Left lung (tissue), 10 donors: Measurements from ENCODE around the gene CD74. TPM values are rescaled to one million over a fixed set of nuclear protein-coding genes. Genes with fewer than 3 reads are reported as not detected.

Experiments
- ATAC-seq: fragments of 200-7000 bp; cut with Tn5 transposase; one replicate; pipeline ENCODE4 v1.9.1; 2020; ENCODE audit warnings: moderate library complexity
- DNase-seq, 4 donors: peaks; one replicate each; pipeline ENCODE4 v3.0.0-alpha.2; 2013 to 2020
- H3K27ac ChIP-seq, 2 donors: fragments of 200-600 bp; sonication (generic) in 1 of 2; one replicate each; pipeline versions ENCODE4 v1.5.0 to v1.8.0; 2020 to 2021
- H3K27me3 ChIP-seq, 2 donors: fragments of 200-600 bp; sonication (generic) in 1 of 2; one replicate each; pipeline versions ENCODE4 v1.5.0 to v1.8.0; 2020 to 2021
- H3K36me3 ChIP-seq, 2 donors: fragments of 200-600 bp; sonication (generic) in 1 of 2; one replicate each; pipeline versions ENCODE4 v1.5.0 to v1.8.0; 2020 to 2021
- H3K4me1 ChIP-seq, 2 donors: fragments of 200-600 bp; one replicate each; pipeline ENCODE4 v1.8.0; 2021
- H3K4me3 ChIP-seq, 2 donors: fragments of 200-600 bp; sonication (generic) in 1 of 2; one replicate each; pipeline versions ENCODE4 v1.5.0 to v1.8.0; 2020 to 2021; ENCODE audit warnings: mild to moderate bottlenecking in 1 of 2
- H3K9me3 ChIP-seq, 2 donors: fragments of 200-600 bp; sonication (generic) in 1 of 2; one replicate each; pipeline versions ENCODE4 v1.5.0 to v1.8.0; 2020 to 2021
- intact Hi-C, 2 donors: fragments of 100-400 bp; cut with DNase I; formaldehyde crosslinking; loops; one replicate each; pipeline versions ENCODE4 v1.11.2 to v1.14.2; 2022
- polyA plus RNA-seq, 6 donors: library from polyadenylated mRNA; unstranded; fragments of 120-200 nt; gene quantifications; one replicate each; pipeline ENCODE4 v1.2.1, GENCODE V29; 2013; ENCODE audit not compliant: insufficient read length in 6 of 6
- total RNA-seq, 2 donors: library from RNA; stranded (reverse); fragmentation: NEBNext Ultra II Directional; extraction: Animal tissue kit (Norgen Biotek cat#: 25700); gene quantifications; one replicate each; pipeline ENCODE4 v1.2.1, GENCODE V29; 2021
- TF ChIP-seq, protein P1 (sequence below), 2 donors: fragments of 200-600 bp; sonication (generic) in 1 of 2; IDR thresholded peaks; one replicate each; pipeline versions ENCODE4 v1.5.0 to v1.8.0; 2021; ENCODE audit warnings: antibody characterized with exemption in 2 of 2
- donor health status: DM: no; HTN: yes; CAD: no.
- donor health status: DM: no; HTN: no; CAD: no.

Gene CD74
- total and polyA plus RNA-seq, 8 donors, result 143 to 2,212 (median 189) TPM

DNA sequence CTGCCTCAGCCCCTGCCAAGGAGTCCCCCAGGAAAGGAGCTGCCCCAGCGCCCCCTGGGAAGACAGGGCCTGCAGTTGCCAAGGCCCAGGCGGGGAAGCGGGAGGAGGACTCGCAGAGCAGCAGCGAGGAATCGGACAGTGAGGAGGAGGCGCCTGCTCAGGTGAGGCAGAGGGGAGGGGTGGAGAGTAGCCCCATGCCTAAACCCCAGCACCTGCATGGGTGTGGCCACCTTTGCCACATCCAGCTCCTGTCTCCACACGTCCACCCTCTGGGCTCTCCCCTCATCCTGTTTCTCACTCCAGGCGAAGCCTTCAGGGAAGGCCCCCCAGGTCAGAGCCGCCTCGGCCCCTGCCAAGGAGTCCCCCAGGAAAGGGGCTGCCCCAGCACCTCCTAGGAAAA, 38.1 kb downstream of the CD74 start:
- Histone ChIP-seq H3K9me3 (no peaks in the 10 kb centered on the region), H3K27ac (no peak overlapping the region), H3K27me3 (no peaks in the 10 kb centered on the region), H3K4me3 (no peak overlapping the region), H3K36me3 (peaks cover 0 to 100% of the 10 kb centered on the region in 2 donors), H3K4me1 (no peaks in the 10 kb centered on the region)
- intact Hi-C loops, result no loop called here
- ATAC-seq (no peak), DNase-seq (no peak)
- TF ChIP-seq, protein P1, sequence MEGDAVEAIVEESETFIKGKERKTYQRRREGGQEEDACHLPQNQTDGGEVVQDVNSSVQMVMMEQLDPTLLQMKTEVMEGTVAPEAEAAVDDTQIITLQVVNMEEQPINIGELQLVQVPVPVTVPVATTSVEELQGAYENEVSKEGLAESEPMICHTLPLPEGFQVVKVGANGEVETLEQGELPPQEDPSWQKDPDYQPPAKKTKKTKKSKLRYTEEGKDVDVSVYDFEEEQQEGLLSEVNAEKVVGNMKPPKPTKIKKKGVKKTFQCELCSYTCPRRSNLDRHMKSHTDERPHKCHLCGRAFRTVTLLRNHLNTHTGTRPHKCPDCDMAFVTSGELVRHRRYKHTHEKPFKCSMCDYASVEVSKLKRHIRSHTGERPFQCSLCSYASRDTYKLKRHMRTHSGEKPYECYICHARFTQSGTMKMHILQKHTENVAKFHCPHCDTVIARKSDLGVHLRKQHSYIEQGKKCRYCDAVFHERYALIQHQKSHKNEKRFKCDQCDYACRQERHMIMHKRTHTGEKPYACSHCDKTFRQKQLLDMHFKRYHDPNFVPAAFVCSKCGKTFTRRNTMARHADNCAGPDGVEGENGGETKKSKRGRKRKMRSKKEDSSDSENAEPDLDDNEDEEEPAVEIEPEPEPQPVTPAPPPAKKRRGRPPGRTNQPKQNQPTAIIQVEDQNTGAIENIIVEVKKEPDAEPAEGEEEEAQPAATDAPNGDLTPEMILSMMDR (IDR thresholded peaks at IDR 0.05), result no peak

DNA sequence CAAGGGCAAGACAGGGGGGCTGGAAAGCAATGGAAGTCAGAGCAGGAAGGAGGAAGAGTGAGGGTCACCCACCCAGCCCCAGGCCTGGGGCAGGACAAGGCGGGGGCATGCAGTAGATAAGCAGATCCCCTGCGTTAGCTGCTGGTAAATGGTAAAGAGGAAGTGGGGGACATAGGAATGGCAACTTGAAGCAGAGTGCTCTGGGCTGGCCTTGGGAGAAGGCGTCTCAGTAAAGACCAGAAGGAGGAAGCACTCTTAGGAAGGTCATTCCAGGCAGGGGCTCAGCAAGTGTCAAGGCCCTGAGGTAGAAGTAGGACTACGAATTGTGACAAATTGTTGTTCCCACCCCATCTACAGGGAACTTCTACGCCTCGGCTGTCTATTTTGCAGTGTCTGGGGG, 40.1 kb downstream of the CD74 start:
- TF ChIP-seq, protein P1 (IDR thresholded peaks at IDR 0.05), result no peak
- DNase-seq (no peak), ATAC-seq (peak; percentile 40)
- Histone ChIP-seq H3K4me3 (no peak overlapping the region), H3K27me3 (no peaks in the 10 kb centered on the region), H3K4me1 (no peaks in the 10 kb centered on the region), H3K9me3 (no peaks in the 10 kb centered on the region), H3K36me3 (peaks cover 0 to 100% of the 10 kb centered on the region in 2 donors), H3K27ac (no peak overlapping the region)
- intact Hi-C loops, result no loop called here

DNA sequence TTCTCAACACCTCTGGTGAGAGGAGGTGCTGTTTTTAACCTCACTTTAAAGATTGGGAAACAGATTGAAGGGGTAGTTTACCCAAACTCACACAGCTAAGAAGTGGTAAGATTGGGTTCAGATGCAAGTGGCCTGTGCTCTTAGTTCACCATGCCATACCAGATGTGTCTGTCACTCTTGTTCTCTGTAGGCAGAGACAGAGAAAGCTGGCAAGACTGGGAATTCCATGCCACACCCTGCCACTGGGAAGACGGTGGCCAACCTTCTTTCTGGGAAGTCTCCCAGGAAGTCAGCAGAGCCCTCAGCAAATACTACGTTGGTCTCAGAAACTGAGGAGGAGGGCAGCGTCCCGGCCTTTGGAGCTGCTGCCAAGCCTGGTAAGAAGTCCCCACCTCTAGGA, 44.2 kb downstream of the CD74 start:
- Histone ChIP-seq H3K9me3 (no peaks in the 10 kb centered on the region), H3K27me3 (no peaks in the 10 kb centered on the region), H3K27ac (no peak overlapping the region), H3K4me1 (no peaks in the 10 kb centered on the region), H3K36me3 (peaks cover 0 to 96% of the 10 kb centered on the region in 2 donors), H3K4me3 (no peak overlapping the region)
- TF ChIP-seq, protein P1 (IDR thresholded peaks at IDR 0.05), result no peak
- no peak for ATAC-seq
- DNase-seq, result no peak
- intact Hi-C loops, result no loop called here

DNA sequence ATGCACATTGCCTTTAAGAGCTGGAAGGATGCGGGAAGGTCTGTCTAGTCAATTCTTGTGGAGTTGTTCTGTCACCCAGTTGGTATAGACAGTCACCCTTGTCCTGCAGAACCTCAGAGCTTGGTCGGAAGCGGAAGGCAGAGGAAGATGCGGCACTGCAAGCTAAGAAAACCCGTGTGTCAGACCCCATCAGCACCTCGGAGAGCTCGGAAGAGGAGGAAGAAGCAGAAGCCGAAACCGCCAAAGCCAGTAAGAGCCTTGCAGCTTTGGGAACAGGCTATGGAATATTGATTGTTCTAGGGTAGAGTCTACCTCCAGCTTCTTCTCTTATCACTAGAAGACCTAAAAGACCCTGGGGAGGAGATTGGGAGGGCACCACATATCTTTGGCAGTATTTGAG, 48.7 kb downstream of the CD74 start:
- H3K36me3 ChIP-seq, result peaks cover 0 to 79% of the 10 kb centered on the region in 2 donors
- H3K27me3 ChIP-seq, result no peaks in the 10 kb centered on the region
- H3K4me1 ChIP-seq, result peaks cover 0 to 9% of the 10 kb centered on the region in 2 donors
- H3K27ac ChIP-seq, result no peak overlapping the region
- no peak overlapping the region for H3K4me3 ChIP-seq
- ATAC-seq (no peak), DNase-seq (no peak)
- no peaks in the 10 kb centered on the region for H3K9me3 ChIP-seq
- TF ChIP-seq, protein P1 (IDR thresholded peaks at IDR 0.05), result no peak
- intact Hi-C loops, result no loop called here

DNA sequence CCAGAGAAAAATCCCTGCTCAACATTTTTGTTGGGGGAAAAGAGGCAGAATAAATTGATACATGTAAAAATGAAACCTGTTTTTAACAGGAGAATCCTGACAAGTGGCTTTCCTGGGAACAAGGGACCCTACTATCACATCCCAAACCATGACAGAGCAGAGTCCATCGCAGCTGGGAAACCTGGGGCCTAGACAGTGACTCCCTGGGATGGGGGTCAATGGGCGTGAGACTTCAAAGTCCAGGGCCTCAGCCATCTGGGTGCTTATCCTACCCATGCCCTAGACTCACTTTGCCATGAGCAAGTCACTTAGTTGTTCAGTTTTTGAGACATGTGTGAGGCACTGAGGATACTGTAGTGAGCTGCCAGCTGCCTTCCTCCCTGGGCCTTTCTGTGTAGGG, 49.5 kb downstream of the CD74 start:
- ATAC-seq, result no peak

More for the DNA sequence above, 49.5 kb downstream of the CD74 start:
- peaks cover 0 to 71% of the 10 kb centered on the region in 2 donors for H3K36me3 ChIP-seq
- no peak for DNase-seq
- intact Hi-C loops, result no loop called here
- no peaks in the 10 kb centered on the region for H3K27me3 ChIP-seq
- TF ChIP-seq, protein P1 (IDR thresholded peaks at IDR 0.05), result no peak
- H3K4me1 ChIP-seq, result peaks cover 0 to 17% of the 10 kb centered on the region in 2 donors
- no peak overlapping the region for H3K4me3 ChIP-seq
- H3K27ac ChIP-seq, result no peak overlapping the region
- H3K9me3 ChIP-seq, result no peaks in the 10 kb centered on the region
